Adrenal gland (tissue), 5 donors: ENCODE results near the gene RASSF5.

Source experiments
- POLR2A ChIP-seq, 2 donors: fragments of 450-650 bp; IDR thresholded peaks; one replicate each; pipeline ENCODE4 v1.6.1; 2017; ENCODE audit warnings: antibody characterized with exemption in 2 of 2, mild to moderate bottlenecking in 2 of 2, moderate library complexity in 1 of 2
- TF ChIP-seq, protein P1 (sequence below), 6 experiments: fragments of 450-650 bp in 4 of 6; fragments of 200-600 bp in 2 of 6; sonication (generic) in 1 of 6; IDR thresholded peaks; 1 replicate in 5 of 6; 2 replicates in 1 of 6; pipeline versions ENCODE4 v1.5.1 to v1.8.0; 2016 to 2021; ENCODE audit warnings: antibody characterized with exemption in 6 of 6, mild to moderate bottlenecking in 2 of 6, moderate library complexity in 1 of 6
- donor health status: DM: no; HTN: no; CAD: no.

GRCh38 chr1:206492589-206492988 is 14.7 kb upstream of the RASSF5 start:
- TF ChIP-seq, protein P1, sequence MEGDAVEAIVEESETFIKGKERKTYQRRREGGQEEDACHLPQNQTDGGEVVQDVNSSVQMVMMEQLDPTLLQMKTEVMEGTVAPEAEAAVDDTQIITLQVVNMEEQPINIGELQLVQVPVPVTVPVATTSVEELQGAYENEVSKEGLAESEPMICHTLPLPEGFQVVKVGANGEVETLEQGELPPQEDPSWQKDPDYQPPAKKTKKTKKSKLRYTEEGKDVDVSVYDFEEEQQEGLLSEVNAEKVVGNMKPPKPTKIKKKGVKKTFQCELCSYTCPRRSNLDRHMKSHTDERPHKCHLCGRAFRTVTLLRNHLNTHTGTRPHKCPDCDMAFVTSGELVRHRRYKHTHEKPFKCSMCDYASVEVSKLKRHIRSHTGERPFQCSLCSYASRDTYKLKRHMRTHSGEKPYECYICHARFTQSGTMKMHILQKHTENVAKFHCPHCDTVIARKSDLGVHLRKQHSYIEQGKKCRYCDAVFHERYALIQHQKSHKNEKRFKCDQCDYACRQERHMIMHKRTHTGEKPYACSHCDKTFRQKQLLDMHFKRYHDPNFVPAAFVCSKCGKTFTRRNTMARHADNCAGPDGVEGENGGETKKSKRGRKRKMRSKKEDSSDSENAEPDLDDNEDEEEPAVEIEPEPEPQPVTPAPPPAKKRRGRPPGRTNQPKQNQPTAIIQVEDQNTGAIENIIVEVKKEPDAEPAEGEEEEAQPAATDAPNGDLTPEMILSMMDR (IDR thresholded peaks at IDR 0.05): no peak
- TF ChIP-seq POLR2A (IDR thresholded peaks at IDR 0.05): no peak
